IMR-90 (cell line): Measurements from ENCODE around the gene USP5. TPM values are rescaled to one million over a fixed set of nuclear protein-coding genes. Genes with fewer than 3 reads are reported as not detected.

ENCODE experiments used
- ATAC-seq: fragments of 200-7000 bp; cut with Tn5 transposase; 2 replicates; pipeline ENCODE4 v1.9.1; 2020; ENCODE audit warnings: low read depth, mild to moderate bottlenecking, moderate library complexity
- BruUV-seq: library from RNA; stranded (reverse); fragments of 400-500 nt; replicated peaks from 2 replicates; lab custom pipeline; 2021; lab: Mats Ljungman, UMichigan
- CTCF ChIA-PET: fragments of 300-600 bp; formaldehyde crosslinking; extraction: SDS; loops from one replicate; lab custom pipeline; 2021; ENCODE audit warnings: antibody characterized with exemption; lab: Yijun Ruan, JAX
- POLR2A ChIA-PET: fragments of 300-600 bp; sonication (Branson Sonifier 250); formaldehyde crosslinking; loops from one replicate; lab custom pipeline; 2022; ENCODE audit warnings: antibody characterized with exemption; ENCODE audit not compliant: unreplicated experiment; lab: Charles Lee
- DNase-seq: peaks from one replicate; pipeline ENCODE4 v3.0.0; 2013
- H2AFZ ChIP-seq: replicated peaks from 2 replicates; pipeline ENCODE3; 2013; ENCODE audit warnings: low read length, mild to moderate bottlenecking; ENCODE audit not compliant: poor library complexity
- H2AK5ac ChIP-seq: 2 replicates; pipeline ENCODE4 v1.6.1; 2013; ENCODE audit warnings: low read depth, low read length, inconsistent platforms
- H2AK9ac ChIP-seq: replicated peaks from 2 replicates; pipeline ENCODE3; 2013; ENCODE audit warnings: mild to moderate bottlenecking, low read depth, low read length, moderate library complexity; ENCODE audit not compliant: poor library complexity
- H2BK120ac ChIP-seq: 2 replicates; pipeline ENCODE4 v1.6.1; 2013; ENCODE audit warnings: low read depth, low read length, inconsistent platforms
- H2BK15ac ChIP-seq: 3 replicates; pipeline ENCODE4 v1.6.1; 2013; ENCODE audit warnings: low read depth, low read length, inconsistent platforms
- H2BK20ac ChIP-seq: 2 replicates; pipeline ENCODE4 v1.6.1; 2013; ENCODE audit warnings: low read depth, mild to moderate bottlenecking, inconsistent platforms, low read length, moderate library complexity
- H2BK5ac ChIP-seq: 2 replicates; pipeline ENCODE4 v1.6.1; 2013; ENCODE audit warnings: mild to moderate bottlenecking, low read depth, low read length, inconsistent platforms; ENCODE audit not compliant: poor library complexity, severe bottlenecking
- H3K14ac ChIP-seq: replicated peaks from 2 replicates; pipeline ENCODE4 v1.6.1; 2013; ENCODE audit warnings: low read depth, low read length, inconsistent platforms
- H3K18ac ChIP-seq: 2 replicates; pipeline ENCODE4 v1.6.1; 2013; ENCODE audit warnings: low read depth, low read length, control low read depth
- H3K23ac ChIP-seq: 2 replicates; pipeline ENCODE4 v1.6.1; 2013; ENCODE audit warnings: low read depth, low read length, inconsistent platforms
- H3K27ac ChIP-seq: 2 replicates; pipeline ENCODE4 v1.5.1; 2013; ENCODE audit warnings: mild to moderate bottlenecking, control low read depth, low read length; ENCODE audit not compliant: insufficient read depth
- H3K27me3 ChIP-seq: 2 replicates; pipeline ENCODE4 v1.6.1; 2013; ENCODE audit warnings: low read length; ENCODE audit not compliant: control insufficient read depth, insufficient read depth
- H3K36me3 ChIP-seq: 2 replicates; pipeline ENCODE4 v1.6.1; 2013; ENCODE audit warnings: low read length, mixed read lengths; ENCODE audit not compliant: control insufficient read depth, insufficient read depth
- H3K4ac ChIP-seq: 2 replicates; pipeline ENCODE4 v1.6.1; 2013; ENCODE audit warnings: low read depth, low read length, inconsistent platforms
- H3K4me1 ChIP-seq: 2 replicates; pipeline ENCODE4 v1.6.1; 2013; ENCODE audit warnings: low read length, mixed read lengths; ENCODE audit not compliant: control insufficient read depth, insufficient read depth
- H3K4me2 ChIP-seq: 2 replicates; pipeline ENCODE4 v1.6.1; 2013; ENCODE audit warnings: low read depth, mild to moderate bottlenecking, control low read depth, low read length, moderate library complexity
- H3K4me3 ChIP-seq: 2 replicates; pipeline ENCODE4 v1.5.1; 2013; ENCODE audit warnings: low read depth, mild to moderate bottlenecking, control low read depth, low read length, moderate library complexity; ENCODE audit not compliant: insufficient read depth
- H3K56ac ChIP-seq: 2 replicates; pipeline ENCODE4 v1.6.1; 2013; ENCODE audit warnings: low read length, inconsistent platforms; ENCODE audit not compliant: insufficient read depth; ENCODE audit errors: extremely low read depth
- H3K79me1 ChIP-seq, 2 experiments: 2 replicates each; pipeline ENCODE4 v1.6.1; 2013; ENCODE audit warnings: low read length in 2 of 2, inconsistent platforms in 1 of 2, low read depth in 1 of 2
- H3K9ac ChIP-seq: 2 replicates; pipeline ENCODE4 v1.6.1; 2013; ENCODE audit warnings: low read depth, low read length, control low read depth
- H3K9me1 ChIP-seq: 2 replicates; pipeline ENCODE4 v1.6.1; 2013; ENCODE audit warnings: low read length, inconsistent platforms; ENCODE audit not compliant: insufficient read depth
- H3K9me3 ChIP-seq: 2 replicates; pipeline ENCODE4 v1.6.1; 2013; ENCODE audit warnings: low read length; ENCODE audit not compliant: control insufficient read depth, insufficient read depth
- H4K20me1 ChIP-seq: 2 replicates; pipeline ENCODE4 v1.6.1; 2013; ENCODE audit warnings: low read length, inconsistent platforms; ENCODE audit not compliant: insufficient read depth
- H4K5ac ChIP-seq: 2 replicates; pipeline ENCODE4 v1.6.1; 2013; ENCODE audit warnings: mild to moderate bottlenecking, low read depth, low read length, control low read depth
- H4K8ac ChIP-seq, 2 experiments: 2 replicates each; pipeline ENCODE4 v1.6.1; 2013; ENCODE audit warnings: low read depth in 2 of 2, low read length in 2 of 2, control low read depth in 1 of 2, inconsistent platforms in 1 of 2
- H4K91ac ChIP-seq: 2 replicates; pipeline ENCODE4 v1.6.1; 2013; ENCODE audit warnings: low read depth, low read length, inconsistent platforms; ENCODE audit not compliant: insufficient read depth
- BHLHE40 ChIP-seq: fragments of 150-350 bp; IDR thresholded peaks from 2 replicates; pipeline ENCODE4 v1.6.1; 2016; ENCODE audit warnings: mild to moderate bottlenecking, low read depth, low read length
- FOS ChIP-seq: fragments of 150-350 bp; IDR thresholded peaks from 2 replicates; pipeline ENCODE4 v1.6.1; 2016; ENCODE audit warnings: low read depth, low read length
- MAFK ChIP-seq: IDR thresholded peaks from 2 replicates; pipeline ENCODE4 v1.6.1; 2012; ENCODE audit warnings: low read depth, low read length, improper control_type of control experiment
- MAZ ChIP-seq: IDR thresholded peaks from 2 replicates; pipeline ENCODE4 v1.6.1; 2012; ENCODE audit warnings: low read depth, mild to moderate bottlenecking, low read length, improper control_type of control experiment, moderate library complexity, borderline replicate concordance
- NFE2L2 ChIP-seq: fragments of 150-350 bp; IDR thresholded peaks from 2 replicates; pipeline ENCODE4 v1.6.1; 2016; ENCODE audit warnings: low read depth, mild to moderate bottlenecking, low read length
- RAD21 ChIP-seq: IDR thresholded peaks from 2 replicates; pipeline ENCODE4 v1.6.1; 2012; ENCODE audit warnings: low read length, improper control_type of control experiment
- RCOR1 ChIP-seq: IDR thresholded peaks from 2 replicates; pipeline ENCODE4 v1.6.1; 2012; ENCODE audit warnings: mild to moderate bottlenecking, low read length, improper control_type of control experiment; ENCODE audit not compliant: insufficient replicate concordance
- RFX5 ChIP-seq: IDR thresholded peaks from 2 replicates; pipeline ENCODE4 v1.8.0; 2012; ENCODE audit warnings: low read depth, mild to moderate bottlenecking, low read length, moderate library complexity
- WGBS, 2 experiments: methylation state at CpG; one replicate each; pipeline versions ENCODE4 v1.1.5 to v1.1.7; 2013; ENCODE audit warnings: missing lambda C conversion rate in 2 of 2; ENCODE audit not compliant: insufficient read length in 1 of 2; ENCODE audit errors: extremely low coverage in 2 of 2; 5-methylcytosine and 5-hydroxymethylcytosine counted together
- dilution Hi-C: fragments of 300-500 bp; cut with HindIII; formaldehyde crosslinking; loops from one replicate; pipeline ENCODE4 v1.14.3; 2018; ENCODE audit warnings: low sequenced_read_pairs; ENCODE audit not compliant: unreplicated experiment
- in situ Hi-C: fragments of 300-500 bp; cut with MboI; formaldehyde crosslinking; loops from 3 replicates; pipeline ENCODE4 v1.14.3; 2019; ENCODE audit warnings: low sequenced_read_pairs, inconsistent platforms, mixed read lengths
- intact Hi-C: fragments of 100-400 bp; cut with micrococcal nuclease; formaldehyde crosslinking; loops from 2 replicates; pipeline ENCODE4 v1.10.0; 2022
- polyA plus RNA-seq, 3 experiments: library from polyadenylated mRNA; depleted of rRNA; stranded (reverse); fragments of >200 nt; gene quantifications; 2 replicates each; pipeline ENCODE4 v1.2.3, GENCODE V29; 2012; ENCODE audit warnings: low replicate concordance in 1 of 3
- total RNA-seq: library from RNA; depleted of rRNA; stranded (reverse); fragments of >200 nt; gene quantifications from 2 replicates; pipeline ENCODE4 v1.2.3, GENCODE V29; 2012
- TF ChIP-seq, protein P1 (sequence below): conservative IDR thresholded peaks from 2 replicates; pipeline ENCODE4 v1.5.1; 2012; ENCODE audit warnings: mild to moderate bottlenecking, low read depth, low read length, improper control_type of control experiment

The USP5 gene
- total and polyA plus RNA-seq, 2 of the 4 experiments (the other 2 are of a cell fraction): 69.7 to 125 TPM

DNA sequence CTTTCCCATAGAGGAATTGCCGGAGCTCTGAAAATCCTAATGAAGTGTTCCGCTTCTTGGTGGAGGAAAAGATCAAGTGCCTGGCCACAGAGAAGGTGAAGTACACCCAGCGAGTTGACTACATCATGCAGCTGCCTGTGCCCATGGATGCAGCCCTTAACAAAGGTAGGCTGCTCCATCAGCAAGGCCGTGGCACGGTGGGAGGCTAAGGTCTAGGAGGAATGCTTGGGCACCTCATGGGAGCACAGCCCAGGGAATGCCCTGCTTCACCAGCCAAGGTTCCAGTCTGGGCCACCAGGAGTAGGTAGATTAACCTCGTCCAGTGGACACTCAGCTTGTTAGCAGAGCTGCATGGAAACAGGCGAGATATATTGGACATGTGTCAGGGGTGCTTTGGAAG lies 9.0 kb downstream of the USP5 start:
- no peak overlapping the region for H3K4me3 ChIP-seq
- no peak overlapping the region for H3K4me2 ChIP-seq
- H2AK5ac ChIP-seq: no peak overlapping the region
- H4K5ac ChIP-seq: no peak overlapping the region
- H2AFZ ChIP-seq: no peak overlapping the region
- no peaks in the 10 kb centered on the region for H3K27me3 ChIP-seq
- no peaks in the 10 kb centered on the region for H4K20me1 ChIP-seq
- no peak overlapping the region for H2BK120ac ChIP-seq
- ATAC-seq: no peak
- no peak overlapping the region for H3K23ac ChIP-seq
- H3K36me3 ChIP-seq: peaks cover 81% of the 10 kb centered on the region
- ChIA-PET POLR2A (no interaction called here), CTCF (no interaction called here)
- no peak overlapping the region for H3K18ac ChIP-seq
- H3K4ac ChIP-seq: no peak overlapping the region
- H3K9me1 ChIP-seq: 0 out of 2 replicates have a peak, but pooled peaks cover 3% of the 10 kb centered on the region
- no peaks in the 10 kb centered on the region for H3K9me3 ChIP-seq
- no peak overlapping the region for H3K56ac ChIP-seq
- in situ Hi-C loops: no loop called here
- intact Hi-C loops: no loop called here
- TF ChIP-seq RFX5: no peak
- no peak for TF ChIP-seq FOS
- no peak for TF ChIP-seq RCOR1
- no peak for TF ChIP-seq RAD21
- TF ChIP-seq MAZ: no peak
- TF ChIP-seq, protein P1, sequence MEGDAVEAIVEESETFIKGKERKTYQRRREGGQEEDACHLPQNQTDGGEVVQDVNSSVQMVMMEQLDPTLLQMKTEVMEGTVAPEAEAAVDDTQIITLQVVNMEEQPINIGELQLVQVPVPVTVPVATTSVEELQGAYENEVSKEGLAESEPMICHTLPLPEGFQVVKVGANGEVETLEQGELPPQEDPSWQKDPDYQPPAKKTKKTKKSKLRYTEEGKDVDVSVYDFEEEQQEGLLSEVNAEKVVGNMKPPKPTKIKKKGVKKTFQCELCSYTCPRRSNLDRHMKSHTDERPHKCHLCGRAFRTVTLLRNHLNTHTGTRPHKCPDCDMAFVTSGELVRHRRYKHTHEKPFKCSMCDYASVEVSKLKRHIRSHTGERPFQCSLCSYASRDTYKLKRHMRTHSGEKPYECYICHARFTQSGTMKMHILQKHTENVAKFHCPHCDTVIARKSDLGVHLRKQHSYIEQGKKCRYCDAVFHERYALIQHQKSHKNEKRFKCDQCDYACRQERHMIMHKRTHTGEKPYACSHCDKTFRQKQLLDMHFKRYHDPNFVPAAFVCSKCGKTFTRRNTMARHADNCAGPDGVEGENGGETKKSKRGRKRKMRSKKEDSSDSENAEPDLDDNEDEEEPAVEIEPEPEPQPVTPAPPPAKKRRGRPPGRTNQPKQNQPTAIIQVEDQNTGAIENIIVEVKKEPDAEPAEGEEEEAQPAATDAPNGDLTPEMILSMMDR: no peak
- no peak for TF ChIP-seq BHLHE40
- no peak for TF ChIP-seq NFE2L2
- TF ChIP-seq MAFK: no peak
- dilution Hi-C loops: no loop called here
- no peak for DNase-seq
- no peak overlapping the region for H2BK5ac ChIP-seq
- no peak overlapping the region for H3K27ac ChIP-seq
- no peak overlapping the region for H3K9ac ChIP-seq
- no TSS peak for BruUV-seq
- no peaks in the 10 kb centered on the region for H3K4me1 ChIP-seq
- H3K79me1 ChIP-seq: peaks cover 0 to 18% of the 10 kb centered on the region in 2 experiments; a peak in 3 of 4 replicates
- no peak overlapping the region for H2BK15ac ChIP-seq
- 98% methylated on average over 5 of the region's 7 CpGs; no CpG with 5 or more reads in 1 of the 2 experiments for WGBS, 2 experiments
- no peak overlapping the region for H2AK9ac ChIP-seq
- no peak overlapping the region for H3K14ac ChIP-seq
- no peak overlapping the region for H4K91ac ChIP-seq
- H2BK20ac ChIP-seq: no peak overlapping the region
- H4K8ac ChIP-seq: no peak overlapping the region
